ENCODE measurements around the gene TMEM240.
"Not testable (repeated sequence)": the region's sequence is repeated elsewhere in the genome, so short reads cannot be mapped to it uniquely, and the experiment has no call there.

Gene TMEM240

GRCh38 chr1:1512425-1512824, 28.0 kb downstream of the TMEM240 start:
- H2BK12ac ChIP-seq (ENCODE audit: low read length); H2BK120ac ChIP-seq (ENCODE audit: low read depth, low read length); H3K27me3 ChIP-seq (ENCODE audit: control insufficient read depth in 3 of 3, insufficient read depth in 3 of 3, low read depth in 1 of 3, low read length in 3 of 3); H4K91ac ChIP-seq (ENCODE audit: low read depth, low read length, poor library complexity); H4K8ac ChIP-seq (ENCODE audit: low read depth, low read length); H3K4me1 ChIP-seq (ENCODE audit: control insufficient read depth in 2 of 2, insufficient read depth in 1 of 2, low read depth in 1 of 2, low read length in 2 of 2); DNase-seq (ENCODE audit: low spot score); H3K23ac ChIP-seq (ENCODE audit: low read depth, low read length, poor library complexity); H3K36me3 ChIP-seq (replicated peaks in 1 of 2; ENCODE audit: control insufficient read depth in 2 of 2, insufficient read depth in 2 of 2, low read length in 2 of 2); H3K18ac ChIP-seq (ENCODE audit: low read length); H3K4ac ChIP-seq (ENCODE audit: low read length); H2BK5ac ChIP-seq (ENCODE audit: low read length); H2AK5ac ChIP-seq (ENCODE audit: low read depth, low read length); H3K9me3 ChIP-seq (replicated peaks in 1 of 2; ENCODE audit: control insufficient read depth in 2 of 2, insufficient read depth in 1 of 2, low read depth in 1 of 2, low read length in 2 of 2); H3K79me1 ChIP-seq (ENCODE audit: low read depth, low read length); H2AFZ ChIP-seq (ENCODE audit: low read length); H3K14ac ChIP-seq (ENCODE audit: low read length); H3K27ac ChIP-seq (replicated peaks; ENCODE audit: low read length); H2BK15ac ChIP-seq (ENCODE audit: low read length): not testable (repeated sequence)
- peak overlapping the region; percentile 70 for H3K9ac ChIP-seq (ENCODE audit: low read depth, low read length, poor library complexity)
- H3K4me2 ChIP-seq (ENCODE audit: insufficient read depth, low read length, poor library complexity, severe bottlenecking), result peak overlapping the region; percentile 66
- no CpG with 5 or more reads among the region's 52 CpGs for WGBS, 2 donors (ENCODE audit: extremely low coverage in 2 of 2, insufficient read length in 2 of 2, insufficient replicate concordance in 1 of 2)
- H3K4me3 ChIP-seq (ENCODE audit: low read length in 2 of 2), result peak overlapping the region; percentile 58 to 84

GRCh38 chr1:1511533-1512285, 28.7 kb downstream of the TMEM240 start, which contains the start of gene ATAD3A:
TSS of gene ATAD3A (plus strand) at chr1:1512162. CDS start at chr1:1512269, 107 bp downstream.
- Histone ChIP-seq H3K4me1 (ENCODE audit: control insufficient read depth in 2 of 2, insufficient read depth in 1 of 2, low read depth in 1 of 2, low read length in 2 of 2) (peaks cover 1 to 5% of the 10 kb centered on the region in 2 donors), H4K91ac (ENCODE audit: low read depth, low read length, poor library complexity) (peak within 1 kb of the TSS; percentile 68), H3K23ac (ENCODE audit: low read depth, low read length, poor library complexity) (peak within 1 kb of the TSS; percentile 96), H3K79me1 (ENCODE audit: low read depth, low read length) (no peaks in the 10 kb centered on the region), H3K4me3 (ENCODE audit: low read length in 2 of 2) (peak within 1 kb of the TSS; percentile 68 to 94), H3K4ac (ENCODE audit: low read length) (no peak within 1 kb of the TSS), H2BK120ac (ENCODE audit: low read depth, low read length) (peak within 1 kb of the TSS; percentile 35), H3K18ac (ENCODE audit: low read length) (peak within 1 kb of the TSS; percentile 94), H2AK5ac (ENCODE audit: low read depth, low read length) (peak within 1 kb of the TSS; percentile 53), H3K9me3 (replicated peaks in 1 of 2; ENCODE audit: control insufficient read depth in 2 of 2, insufficient read depth in 1 of 2, low read depth in 1 of 2, low read length in 2 of 2) (no peaks in the 10 kb centered on the region), H3K27me3 (ENCODE audit: control insufficient read depth in 3 of 3, insufficient read depth in 3 of 3, low read depth in 1 of 3, low read length in 3 of 3) (no peaks in the 10 kb centered on the region), H3K9ac (ENCODE audit: low read depth, low read length, poor library complexity) (peak within 1 kb of the TSS; percentile 87), H2BK15ac (ENCODE audit: low read length) (no peak within 1 kb of the TSS), H2BK5ac (ENCODE audit: low read length) (peak within 1 kb of the TSS; percentile 84), H3K14ac (ENCODE audit: low read length) (peak within 1 kb of the TSS; percentile 25), H3K4me2 (ENCODE audit: insufficient read depth, low read length, poor library complexity, severe bottlenecking) (peak within 1 kb of the TSS; percentile 86), H3K27ac (replicated peaks; ENCODE audit: low read length) (peak within 1 kb of the TSS; percentile 84), H2BK12ac (ENCODE audit: low read length) (no peak within 1 kb of the TSS), H2AFZ (ENCODE audit: low read length) (peak within 1 kb of the TSS; percentile 97), H4K8ac (ENCODE audit: low read depth, low read length) (no peak within 1 kb of the TSS), H3K36me3 (replicated peaks in 1 of 2; ENCODE audit: control insufficient read depth in 2 of 2, insufficient read depth in 2 of 2, low read length in 2 of 2) (peaks cover 4% of the 10 kb centered on the region in 2 donors)
- WGBS, 2 donors (ENCODE audit: extremely low coverage in 2 of 2, insufficient read length in 2 of 2, insufficient replicate concordance in 1 of 2), result no CpG with 5 or more reads among the region's 99 CpGs
- DNase-seq (ENCODE audit: low spot score), result peak; percentile 97

- Histone ChIP-seq H2BK120ac (ENCODE audit: low read depth, low read length) (peak overlapping the region; percentile 35), H2AFZ (ENCODE audit: low read length) (peak overlapping the region; percentile 97), H3K9me3 (replicated peaks in 1 of 2; ENCODE audit: control insufficient read depth in 2 of 2, insufficient read depth in 1 of 2, low read depth in 1 of 2, low read length in 2 of 2) (no peaks in the 10 kb centered on the region), H3K18ac (ENCODE audit: low read length) (peak overlapping the region; percentile 94), H3K4me2 (ENCODE audit: insufficient read depth, low read length, poor library complexity, severe bottlenecking) (peak overlapping the region; percentile 86), H3K9ac (ENCODE audit: low read depth, low read length, poor library complexity) (peak overlapping the region; percentile 87), H4K91ac (ENCODE audit: low read depth, low read length, poor library complexity) (peak overlapping the region; percentile 68), H2BK12ac (ENCODE audit: low read length) (no peak overlapping the region), H2BK15ac (ENCODE audit: low read length) (no peak overlapping the region), H4K8ac (ENCODE audit: low read depth, low read length) (no peak overlapping the region), H2BK5ac (ENCODE audit: low read length) (peak overlapping the region; percentile 84), H3K27me3 (ENCODE audit: control insufficient read depth in 3 of 3, insufficient read depth in 3 of 3, low read depth in 1 of 3, low read length in 3 of 3) (no peaks in the 10 kb centered on the region), H3K4me3 (ENCODE audit: low read length in 2 of 2) (peak overlapping the region; percentile 68 to 94), H3K4me1 (ENCODE audit: control insufficient read depth in 2 of 2, insufficient read depth in 1 of 2, low read depth in 1 of 2, low read length in 2 of 2) (peaks cover 1 to 5% of the 10 kb centered on the region in 2 donors), H3K4ac (ENCODE audit: low read length) (no peak overlapping the region), H3K79me1 (ENCODE audit: low read depth, low read length) (no peaks in the 10 kb centered on the region), H3K36me3 (replicated peaks in 1 of 2; ENCODE audit: control insufficient read depth in 2 of 2, insufficient read depth in 2 of 2, low read length in 2 of 2) (peaks cover 4% of the 10 kb centered on the region in 2 donors), H3K23ac (ENCODE audit: low read depth, low read length, poor library complexity) (peak overlapping the region; percentile 96), H2AK5ac (ENCODE audit: low read depth, low read length) (peak overlapping the region; percentile 53), H3K27ac (replicated peaks; ENCODE audit: low read length) (peak overlapping the region; percentile 84), H3K14ac (ENCODE audit: low read length) (peak overlapping the region; percentile 25)
- WGBS, 2 donors (ENCODE audit: extremely low coverage in 2 of 2, insufficient read length in 2 of 2, insufficient replicate concordance in 1 of 2), result no CpG with 5 or more reads among the region's 17 CpGs
- peak; percentile 17 for DNase-seq (ENCODE audit: low spot score)
These were observed 29.4 kb downstream of the TMEM240 start for GRCh38 chr1:1510912-1511532.

- not testable (repeated sequence) for H2BK5ac ChIP-seq (ENCODE audit: low read length); H2AFZ ChIP-seq (ENCODE audit: low read length); H2BK15ac ChIP-seq (ENCODE audit: low read length); H2AK5ac ChIP-seq (ENCODE audit: low read depth, low read length); H2BK120ac ChIP-seq (ENCODE audit: low read depth, low read length); H2BK12ac ChIP-seq (ENCODE audit: low read length); H3K9ac ChIP-seq (ENCODE audit: low read depth, low read length, poor library complexity); H3K4ac ChIP-seq (ENCODE audit: low read length); H3K18ac ChIP-seq (ENCODE audit: low read length); H3K27me3 ChIP-seq (ENCODE audit: control insufficient read depth in 3 of 3, insufficient read depth in 3 of 3, low read depth in 1 of 3, low read length in 3 of 3); H3K79me1 ChIP-seq (ENCODE audit: low read depth, low read length); H4K8ac ChIP-seq (ENCODE audit: low read depth, low read length); H3K9me3 ChIP-seq (replicated peaks in 1 of 2; ENCODE audit: control insufficient read depth in 2 of 2, insufficient read depth in 1 of 2, low read depth in 1 of 2, low read length in 2 of 2); H3K27ac ChIP-seq (replicated peaks; ENCODE audit: low read length); H3K23ac ChIP-seq (ENCODE audit: low read depth, low read length, poor library complexity); H3K4me2 ChIP-seq (ENCODE audit: insufficient read depth, low read length, poor library complexity, severe bottlenecking); H4K91ac ChIP-seq (ENCODE audit: low read depth, low read length, poor library complexity); H3K36me3 ChIP-seq (replicated peaks in 1 of 2; ENCODE audit: control insufficient read depth in 2 of 2, insufficient read depth in 2 of 2, low read length in 2 of 2); H3K14ac ChIP-seq (ENCODE audit: low read length); H3K4me1 ChIP-seq (ENCODE audit: control insufficient read depth in 2 of 2, insufficient read depth in 1 of 2, low read depth in 1 of 2, low read length in 2 of 2); DNase-seq (ENCODE audit: low spot score); H3K4me3 ChIP-seq (ENCODE audit: low read length in 2 of 2)
- WGBS, 2 donors (ENCODE audit: extremely low coverage in 2 of 2, insufficient read length in 2 of 2, insufficient replicate concordance in 1 of 2), result no CpG with 5 or more reads among the region's 21 CpGs
These were observed 31.0 kb downstream of the TMEM240 start for GRCh38 chr1:1509465-1509850.
